ENCODE data around the gene FBXL7.

Gene FBXL7

DNA sequence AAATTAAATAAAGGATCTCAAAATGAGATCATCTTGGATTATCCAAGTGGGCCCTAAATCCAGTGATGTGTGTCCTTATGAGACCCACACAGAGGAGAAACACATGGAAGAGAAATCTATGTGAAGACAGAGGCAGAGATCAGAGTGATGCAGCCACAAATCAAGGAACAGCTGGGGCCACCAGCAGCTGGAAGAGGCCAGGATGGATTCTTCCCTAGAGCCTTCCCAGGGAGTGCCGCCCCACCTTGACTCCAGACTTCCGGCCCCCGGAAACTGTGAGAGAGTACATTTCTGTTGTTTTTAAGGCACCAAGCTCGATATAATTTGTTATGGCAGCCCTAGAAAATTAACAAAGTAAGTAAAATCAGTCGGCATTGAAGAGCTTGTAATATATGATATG is 286.9 kb downstream of the FBXL7 start:
- DNase-seq: no peak

DNA sequence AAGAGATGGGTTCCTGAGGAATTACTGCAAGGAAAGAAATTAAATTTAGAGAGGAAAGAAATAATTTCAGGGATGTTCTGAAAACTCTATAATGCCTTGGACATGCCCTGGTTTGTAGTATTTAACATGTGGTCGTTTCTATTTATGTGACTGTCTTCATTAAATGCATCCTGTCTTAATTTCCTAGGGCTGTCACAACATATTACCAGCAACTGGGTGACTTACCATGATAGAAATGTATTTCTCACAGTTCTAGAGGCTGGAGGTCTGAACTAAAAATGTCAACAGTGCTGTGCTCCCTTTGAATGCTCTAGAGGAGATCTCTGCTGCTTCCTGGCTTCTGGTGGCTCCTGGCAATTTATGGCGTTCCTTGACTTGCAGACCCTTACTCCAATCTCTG is 287.7 kb downstream of the FBXL7 start:
- no peak for DNase-seq

- DNase-seq: no peak
Observed at GRCh38 chr5:15789642-15790041, 289.7 kb downstream of the FBXL7 start.

GRCh38 chr5:15790446-15791018 is 290.6 kb downstream of the FBXL7 start:
- no peak for DNase-seq

- no peak for DNase-seq
Observed at GRCh38 chr5:15791274-15791673, 291.3 kb downstream of the FBXL7 start.

- no peak for DNase-seq
Observed at GRCh38 chr5:15791859-15792258, 291.9 kb downstream of the FBXL7 start.

DNA sequence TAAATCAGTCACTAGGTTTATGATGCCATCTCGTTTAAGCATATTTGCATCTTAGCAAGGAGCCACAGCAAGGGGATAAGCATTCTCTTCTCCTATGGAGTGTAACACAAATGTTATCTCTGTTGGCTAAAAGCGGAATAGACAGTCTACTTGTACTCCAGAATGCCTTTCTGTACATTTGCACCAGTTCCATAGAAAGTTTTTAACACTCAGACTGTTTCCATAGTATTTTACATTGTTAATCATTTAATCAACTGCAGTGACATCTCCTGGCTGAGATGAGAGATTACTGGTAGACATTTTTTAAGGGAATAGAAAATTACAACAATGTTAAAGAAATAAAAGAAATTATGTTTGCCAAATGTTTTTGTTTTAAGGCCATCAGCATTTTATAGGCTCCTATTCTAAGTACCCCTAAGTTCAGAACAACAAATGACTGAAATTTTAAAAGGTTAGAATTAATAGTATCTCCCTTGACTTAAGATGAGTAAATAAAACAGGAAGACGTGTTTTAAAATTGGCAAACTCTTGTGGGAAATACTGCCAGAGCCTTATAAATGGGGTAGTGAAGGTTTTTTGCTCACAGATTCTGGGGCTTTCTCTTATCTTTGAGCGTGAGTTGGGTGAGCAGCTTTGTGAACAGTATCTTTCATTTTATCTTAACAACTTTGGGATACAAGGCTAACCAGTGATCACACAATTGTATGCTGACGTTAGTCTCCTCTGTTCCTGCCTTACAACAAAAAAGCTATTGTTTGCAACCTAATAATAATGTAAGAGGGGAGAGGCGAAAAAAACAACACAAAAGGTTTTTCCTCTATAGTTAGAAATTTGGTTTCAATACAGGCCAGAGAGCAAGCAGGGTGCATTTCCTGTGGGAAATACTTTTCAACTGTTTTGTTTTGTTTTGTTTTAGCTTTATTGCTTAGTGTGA is 294.3 kb downstream of the FBXL7 start:
- DNase-seq: no peak

- no peak for DNase-seq
Observed at GRCh38 chr5:15796096-15796495, 296.1 kb downstream of the FBXL7 start.

DNA sequence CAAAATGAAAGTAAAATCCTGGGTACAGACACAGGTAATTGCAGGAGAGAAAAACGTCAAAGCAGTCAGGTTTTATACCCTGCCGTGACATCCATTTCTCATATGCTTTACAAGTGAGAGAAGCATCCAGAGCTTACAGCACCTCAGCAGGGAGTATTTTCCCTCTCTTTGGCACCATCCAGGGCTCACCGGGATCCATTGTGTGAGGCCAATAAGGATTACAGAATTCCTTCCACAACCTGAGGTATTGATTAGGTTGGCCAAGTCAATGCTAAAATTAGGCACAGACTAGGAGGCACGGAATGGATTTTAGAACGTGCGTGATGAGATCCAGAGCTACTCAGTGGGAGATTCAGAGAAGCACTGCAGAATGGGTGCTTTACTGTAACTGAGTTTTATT is 296.6 kb downstream of the FBXL7 start:
- no peak for DNase-seq

- no peak for DNase-seq
Observed at GRCh38 chr5:15797116-15797515, 297.1 kb downstream of the FBXL7 start.

GRCh38 chr5:15798006-15798405 is 298.0 kb downstream of the FBXL7 start:
- DNase-seq: no peak

DNA sequence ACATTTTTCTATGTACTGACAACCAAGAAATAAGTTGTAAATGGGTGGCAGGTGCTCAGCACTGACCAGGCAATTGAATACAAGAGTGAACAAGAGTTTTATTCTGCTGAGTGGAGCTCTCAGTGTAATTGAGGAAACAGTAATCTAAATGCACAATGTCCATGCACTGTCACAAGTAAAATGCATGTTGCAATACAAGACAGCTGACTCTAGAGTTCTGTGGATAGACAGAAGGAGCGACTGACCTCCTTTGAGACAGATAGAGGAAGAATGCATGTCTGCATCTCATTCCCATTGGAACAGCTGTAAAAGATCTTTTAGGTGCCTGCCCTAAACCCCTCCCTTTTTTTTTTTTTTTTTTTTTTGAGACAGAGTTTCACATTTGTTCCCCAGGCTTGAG is 299.0 kb downstream of the FBXL7 start:
- DNase-seq: no peak

DNA sequence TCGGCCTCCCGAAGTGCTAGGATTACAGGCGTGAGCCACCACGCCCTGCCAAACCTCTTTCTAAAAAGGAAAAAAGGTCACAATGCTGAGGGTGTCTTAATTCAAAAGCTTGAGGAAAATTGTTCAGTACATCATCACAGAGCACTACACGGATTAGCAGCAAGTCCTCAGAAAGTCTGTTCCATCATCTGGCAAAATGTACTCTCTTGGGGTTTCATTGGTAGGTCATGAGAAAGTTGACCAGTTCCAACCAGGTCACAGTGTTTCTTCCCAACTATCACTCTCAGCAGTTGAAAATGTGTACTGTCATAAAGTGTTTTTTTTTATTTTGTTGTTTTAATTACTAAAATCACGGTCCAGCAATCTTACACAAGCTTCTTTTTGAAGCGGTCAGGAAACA is 299.6 kb downstream of the FBXL7 start:
- DNase-seq: no peak

GRCh38 chr5:15803280-15803679 is 303.3 kb downstream of the FBXL7 start:
- DNase-seq: no peak

DNA sequence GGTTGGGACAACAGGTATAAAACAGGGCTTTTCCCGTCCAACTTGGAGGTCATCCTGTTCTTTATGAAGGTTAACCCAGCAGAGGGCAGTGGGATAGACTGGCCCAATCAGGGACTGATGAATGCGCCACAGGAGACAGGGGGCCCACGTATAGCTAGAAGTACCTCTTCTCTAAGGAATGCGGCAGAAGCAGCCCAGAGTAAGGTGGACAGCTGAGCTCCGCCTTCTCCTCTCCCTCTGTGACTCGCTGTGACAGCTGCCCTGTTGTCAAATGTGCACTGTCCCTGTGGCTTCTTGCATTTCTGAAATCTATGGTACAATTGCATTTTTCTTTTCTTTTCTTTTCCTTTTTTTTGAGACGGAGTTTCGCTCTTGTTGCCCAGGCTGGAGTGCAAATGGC is 306.6 kb downstream of the FBXL7 start:
- no peak for DNase-seq

DNA sequence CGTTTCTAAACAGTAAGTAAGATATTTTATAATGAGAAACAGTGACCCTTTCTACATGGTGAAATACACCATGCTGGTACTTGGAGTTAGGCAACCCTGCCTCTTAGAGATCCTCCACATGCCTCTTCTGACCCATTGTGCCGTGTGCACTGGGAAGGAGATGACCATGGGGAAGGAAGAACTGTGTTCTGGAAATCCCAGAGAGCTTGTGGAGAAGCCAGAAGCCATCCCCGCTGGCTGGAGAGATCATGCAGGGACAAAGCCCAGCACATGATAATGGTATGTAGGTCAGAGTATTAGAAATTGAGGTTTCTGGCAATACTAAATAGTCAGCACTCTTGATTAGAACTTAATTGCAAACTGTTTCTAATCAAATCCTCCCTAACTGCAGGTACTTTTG is 307.3 kb downstream of the FBXL7 start:
- no peak for DNase-seq

GRCh38 chr5:15807871-15808270 is 307.9 kb downstream of the FBXL7 start:
- no peak for DNase-seq

- no peak for DNase-seq
Observed at GRCh38 chr5:15808577-15808976, 308.6 kb downstream of the FBXL7 start.

DNA sequence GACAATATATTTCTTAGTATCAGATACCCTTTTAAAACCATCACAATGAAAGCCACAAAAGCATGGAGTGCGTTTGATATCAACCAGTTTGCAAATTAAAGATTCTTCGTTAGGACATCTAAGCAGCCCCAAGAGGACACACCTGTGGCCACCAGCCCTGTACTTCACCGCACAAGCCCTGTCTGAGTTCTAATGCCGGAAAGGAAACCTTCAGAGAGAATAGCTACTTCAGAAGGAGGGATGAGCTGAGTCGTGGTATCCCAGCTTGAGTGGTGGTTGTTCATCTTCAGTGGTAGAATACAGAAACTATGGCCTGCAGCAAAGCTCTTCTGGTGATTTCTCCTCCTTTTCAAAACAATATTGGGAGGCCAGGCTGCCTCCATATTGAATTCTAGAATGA is 319.6 kb downstream of the FBXL7 start:
- DNase-seq: no peak

DNA sequence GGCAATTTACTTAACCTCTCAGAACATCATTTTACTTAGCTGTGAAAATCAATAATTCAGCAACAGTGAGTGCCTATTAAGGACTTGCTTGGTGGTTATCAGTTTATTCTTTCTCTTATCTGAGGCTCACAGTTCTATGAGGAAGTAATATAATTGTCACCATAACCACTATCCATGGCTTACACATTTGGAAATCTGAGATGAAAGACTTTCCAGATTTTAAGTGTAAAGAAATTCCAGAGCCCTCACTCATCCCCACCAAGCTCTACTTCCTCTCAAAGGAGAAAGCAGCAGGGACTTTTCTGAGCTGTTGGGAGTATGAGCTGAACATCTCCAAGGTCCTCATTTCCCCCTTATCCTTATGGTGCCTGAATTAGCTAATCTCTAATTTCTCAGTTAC is 321.5 kb downstream of the FBXL7 start:
- DNase-seq: no peak

DNA sequence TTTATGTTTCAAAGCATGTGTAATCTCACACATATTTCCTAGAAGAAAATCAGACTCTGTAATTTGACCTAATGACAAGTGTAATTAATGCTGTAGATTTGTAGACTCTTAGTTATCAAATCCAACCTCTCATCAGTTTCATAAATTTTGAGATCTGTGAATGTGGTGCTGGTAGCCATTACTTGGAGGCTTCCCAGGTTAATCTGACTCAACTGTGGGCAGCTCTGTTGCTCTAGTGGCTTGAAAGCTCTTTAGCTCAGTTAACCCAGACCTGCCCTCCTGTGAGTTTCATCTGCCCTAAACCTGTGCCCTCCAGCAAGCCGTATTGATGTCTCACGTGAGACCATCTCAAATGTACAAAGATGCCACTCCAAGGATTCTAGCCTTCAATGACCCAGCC is 323.4 kb downstream of the FBXL7 start:
- no peak for DNase-seq

DNA sequence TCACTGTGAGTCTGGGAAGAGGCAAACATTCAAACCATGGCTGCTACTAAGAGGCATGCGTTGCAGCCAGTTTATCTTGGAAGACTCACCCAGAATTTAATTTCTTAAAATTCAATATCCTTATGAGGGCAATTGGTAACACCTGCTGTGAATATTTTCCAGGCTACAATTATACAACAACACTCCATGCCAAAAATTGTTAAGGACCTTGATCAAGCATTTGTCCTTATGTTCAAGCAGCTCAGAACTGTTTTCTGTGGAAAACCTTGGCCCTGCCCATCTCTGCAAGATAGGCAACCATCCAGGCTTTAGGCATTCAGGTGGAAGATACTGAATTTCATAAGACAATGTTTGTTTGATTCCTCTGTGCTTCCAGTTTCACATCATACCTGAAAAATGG is 327.8 kb downstream of the FBXL7 start:
- no peak for DNase-seq

- no peak for DNase-seq
Observed at GRCh38 chr5:15831408-15831807, 331.4 kb downstream of the FBXL7 start.

DNA sequence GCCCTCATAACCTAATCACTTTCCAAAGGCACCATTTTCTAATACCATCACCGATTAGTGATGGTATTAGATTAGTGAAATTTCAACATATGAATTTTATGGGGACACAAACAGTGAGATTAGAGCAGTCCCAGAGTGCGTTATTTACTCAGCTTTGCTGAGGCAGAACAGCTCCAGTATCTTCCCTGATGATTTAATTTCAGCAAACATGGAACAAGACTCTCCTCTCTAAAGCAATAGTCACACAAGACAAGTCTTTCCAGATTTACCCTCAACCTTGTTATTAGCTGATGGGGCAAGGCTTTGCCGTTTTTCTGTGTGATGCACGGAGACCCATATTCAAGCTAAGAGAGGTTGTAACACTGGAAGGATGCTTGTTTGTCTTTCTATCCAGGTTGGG is 333.4 kb downstream of the FBXL7 start:
- no peak for DNase-seq

Data from NCI-H187 treated with DMSO at 0.1 percent for 48 hours (cell line).